ENCODE data around the gene MAF.

Gene MAF

GRCh38 chr16:79595931-79596450 lies 4.5 kb downstream of the MAF start:
- DNase-seq, result no peak
- H3K4me2 ChIP-seq (ENCODE audit: insufficient read depth, low read length), result no peak overlapping the region
- ATAC-seq (ENCODE audit: insufficient read depth, low read depth), result no peak
- peaks cover 18% of the 10 kb centered on the region for H3K27me3 ChIP-seq (ENCODE audit: insufficient read depth, low read length, poor library complexity)
- no peaks in the 10 kb centered on the region for H3K9me3 ChIP-seq (ENCODE audit: insufficient read depth, low read length, severe bottlenecking)
- H4K20me1 ChIP-seq (ENCODE audit: insufficient read depth, low read length), result no peaks in the 10 kb centered on the region; the same call in 1 of the 2 replicates
- H3K4me1 ChIP-seq (ENCODE audit: insufficient read depth, low read length), result peaks cover 20% of the 10 kb centered on the region
- TF ChIP-seq CTCF (IDR thresholded peaks at IDR 0.05; ENCODE audit: borderline replicate concordance, extremely low read depth, low read length, poor library complexity, severe bottlenecking) (no peak), EZH2 (IDR thresholded peaks at IDR 0.05; ENCODE audit: borderline replicate concordance, low read depth, low read length, severe bottlenecking) (no peak)
- no peak overlapping the region for H3K27ac ChIP-seq (ENCODE audit: low read length)
- H3K36me3 ChIP-seq (ENCODE audit: insufficient read depth, low read length), result no peaks in the 10 kb centered on the region
- no peaks in the 10 kb centered on the region for H3K79me2 ChIP-seq (ENCODE audit: insufficient read depth, low read length)
- no peak overlapping the region for H3K4me3 ChIP-seq (ENCODE audit: low read depth in 1 of 2, low read length in 2 of 2)
- no peak overlapping the region for H3K9ac ChIP-seq (ENCODE audit: low read depth, low read length)
- no peak overlapping the region for H2AFZ ChIP-seq (ENCODE audit: low read depth, low read length)

- Histone ChIP-seq H3K4me2 (ENCODE audit: insufficient read depth, low read length) (no peak overlapping the region), H3K9ac (ENCODE audit: low read depth, low read length) (no peak overlapping the region), H2AFZ (ENCODE audit: low read depth, low read length) (no peak overlapping the region), H3K79me2 (ENCODE audit: insufficient read depth, low read length) (no peaks in the 10 kb centered on the region), H3K36me3 (ENCODE audit: insufficient read depth, low read length) (no peaks in the 10 kb centered on the region), H3K27ac (ENCODE audit: low read length) (no peak overlapping the region), H3K27me3 (ENCODE audit: insufficient read depth, low read length, poor library complexity) (peaks cover 16% of the 10 kb centered on the region), H3K4me3 (ENCODE audit: low read depth in 1 of 2, low read length in 2 of 2) (no peak overlapping the region), H4K20me1 (ENCODE audit: insufficient read depth, low read length) (no peaks in the 10 kb centered on the region; the same call in 1 of the 2 replicates), H3K9me3 (ENCODE audit: insufficient read depth, low read length, severe bottlenecking) (no peaks in the 10 kb centered on the region), H3K4me1 (ENCODE audit: insufficient read depth, low read length) (peaks cover 13% of the 10 kb centered on the region)
- ATAC-seq (ENCODE audit: insufficient read depth, low read depth) (no peak), DNase-seq (no peak)
- TF ChIP-seq CTCF (IDR thresholded peaks at IDR 0.05; ENCODE audit: borderline replicate concordance, extremely low read depth, low read length, poor library complexity, severe bottlenecking), result no peak
- no peak for TF ChIP-seq EZH2 (IDR thresholded peaks at IDR 0.05; ENCODE audit: borderline replicate concordance, low read depth, low read length, severe bottlenecking)
Observed at GRCh38 chr16:79595231-79595641, 5.3 kb downstream of the MAF start.

GRCh38 chr16:79593754-79594153 lies 6.8 kb downstream of the MAF start:
- Histone ChIP-seq H3K9ac (ENCODE audit: low read depth, low read length) (no peak overlapping the region), H3K79me2 (ENCODE audit: insufficient read depth, low read length) (no peaks in the 10 kb centered on the region), H2AFZ (ENCODE audit: low read depth, low read length) (no peak overlapping the region)

More at GRCh38 chr16:79593754-79594153, 6.8 kb downstream of the MAF start:
- ATAC-seq (ENCODE audit: insufficient read depth, low read depth), result no peak
- no peak for DNase-seq
- Histone ChIP-seq H3K27me3 (ENCODE audit: insufficient read depth, low read length, poor library complexity) (peaks cover 8% of the 10 kb centered on the region), H3K9me3 (ENCODE audit: insufficient read depth, low read length, severe bottlenecking) (no peaks in the 10 kb centered on the region), H4K20me1 (ENCODE audit: insufficient read depth, low read length) (no peaks in the 10 kb centered on the region), H3K4me3 (ENCODE audit: low read depth in 1 of 2, low read length in 2 of 2) (no peak overlapping the region), H3K36me3 (ENCODE audit: insufficient read depth, low read length) (no peaks in the 10 kb centered on the region), H3K4me2 (ENCODE audit: insufficient read depth, low read length) (no peak overlapping the region), H3K4me1 (ENCODE audit: insufficient read depth, low read length) (peaks cover 2% of the 10 kb centered on the region; the same call in 1 of the 2 replicates), H3K27ac (ENCODE audit: low read length) (no peak overlapping the region)
- TF ChIP-seq CTCF (IDR thresholded peaks at IDR 0.05; ENCODE audit: borderline replicate concordance, extremely low read depth, low read length, poor library complexity, severe bottlenecking) (no peak), EZH2 (IDR thresholded peaks at IDR 0.05; ENCODE audit: borderline replicate concordance, low read depth, low read length, severe bottlenecking) (no peak)

Data from DND-41 (cell line).